Right atrium auricular region (tissue), 2 donors: ENCODE measurements around the gene DNM3. TPM values are rescaled to one million over a fixed set of nuclear protein-coding genes. Genes with fewer than 3 reads are reported as not detected.

Source experiments
- DNase-seq: peaks from one replicate; pipeline ENCODE4 v3.0.0-alpha.2; 2019; ENCODE audit warnings: low spot score
- H3K27ac ChIP-seq, 2 donors: fragments of 200-600 bp; sonication (generic); 1 replicate in 1 of 2; 2 replicates in 1 of 2; pipeline ENCODE4 v1.5.1; 2016 to 2019
- H3K27me3 ChIP-seq, 2 donors: fragments of 200-600 bp; sonication (generic); one replicate each; pipeline versions ENCODE4 v1.5.1 to v1.6.0; 2017 to 2019
- H3K36me3 ChIP-seq: fragments of 200-600 bp; sonication (generic); one replicate; pipeline ENCODE4 v1.5.1; 2016
- H3K4me1 ChIP-seq, 2 donors: fragments of 200-600 bp; sonication (generic); one replicate each; pipeline versions ENCODE4 v1.5.1 to v1.6.0; 2017 to 2019
- H3K4me3 ChIP-seq, 2 donors: fragments of 200-600 bp; sonication (generic); 1 replicate in 1 of 2; 2 replicates in 1 of 2; pipeline ENCODE4 v1.5.1; 2017 to 2019; ENCODE audit warnings: mild to moderate bottlenecking in 1 of 2, moderate library complexity in 1 of 2
- H3K9me3 ChIP-seq, 2 donors: fragments of 200-600 bp; sonication (generic); one replicate each; pipeline ENCODE4 v1.5.1; 2019
- CTCF ChIP-seq, 2 donors: fragments of 200-600 bp; sonication (generic); IDR thresholded peaks; one replicate each; pipeline ENCODE4 v1.5.1; 2019; ENCODE audit warnings: antibody characterized with exemption in 2 of 2
- total RNA-seq, 2 donors: library from RNA; depleted of rRNA; stranded (reverse); fragments of >200 nt; gene quantifications; one replicate each; pipeline ENCODE4 v1.1.0, GENCODE V29; 2016

DNM3 gene
- total RNA-seq, 2 donors from 2014 or later, result 1.0 to 1.6 TPM

- no peaks in the 10 kb centered on the region for H3K9me3 ChIP-seq
- DNase-seq, result no peak
- TF ChIP-seq CTCF (IDR thresholded peaks at IDR 0.05), result no peak
- H3K4me1 ChIP-seq, result no peaks in the 10 kb centered on the region
- no peaks in the 10 kb centered on the region for H3K27me3 ChIP-seq
- H3K4me3 ChIP-seq, result no peak overlapping the region
- no peak overlapping the region for H3K27ac ChIP-seq
- H3K36me3 ChIP-seq, result no peaks in the 10 kb centered on the region
Measured at GRCh38 chr1:172230526-172230925, 389.2 kb downstream of the DNM3 start.

- H3K4me3 ChIP-seq, result no peak overlapping the region
- H3K9me3 ChIP-seq, result no peaks in the 10 kb centered on the region
- H3K27ac ChIP-seq, result no peak overlapping the region
- no peaks in the 10 kb centered on the region for H3K36me3 ChIP-seq
- no peak for DNase-seq
- H3K27me3 ChIP-seq, result no peaks in the 10 kb centered on the region
- peaks cover 0 to 4% of the 10 kb centered on the region in 2 donors for H3K4me1 ChIP-seq
- TF ChIP-seq CTCF (IDR thresholded peaks at IDR 0.05), result no peak
Measured at GRCh38 chr1:172236958-172237357, 395.7 kb downstream of the DNM3 start.

GRCh38 chr1:172238158-172238557 is 396.9 kb downstream of the DNM3 start:
- H3K27ac ChIP-seq, result no peak overlapping the region
- H3K9me3 ChIP-seq, result no peaks in the 10 kb centered on the region
- DNase-seq, result no peak
- no peaks in the 10 kb centered on the region for H3K36me3 ChIP-seq
- peaks cover 0 to 4% of the 10 kb centered on the region in 2 donors for H3K4me1 ChIP-seq
- no peak for TF ChIP-seq CTCF (IDR thresholded peaks at IDR 0.05)
- no peaks in the 10 kb centered on the region for H3K27me3 ChIP-seq
- no peak overlapping the region for H3K4me3 ChIP-seq

GRCh38 chr1:172238965-172239364 is 397.7 kb downstream of the DNM3 start:
- Histone ChIP-seq H3K4me3 (no peak overlapping the region), H3K9me3 (no peaks in the 10 kb centered on the region), H3K36me3 (no peaks in the 10 kb centered on the region), H3K4me1 (peaks cover 0 to 4% of the 10 kb centered on the region in 2 donors), H3K27ac (no peak overlapping the region), H3K27me3 (no peaks in the 10 kb centered on the region)
- no peak for DNase-seq
- TF ChIP-seq CTCF (IDR thresholded peaks at IDR 0.05), result no peak

- no peak overlapping the region for H3K4me3 ChIP-seq
- no peak overlapping the region for H3K27ac ChIP-seq
- H3K27me3 ChIP-seq, result no peaks in the 10 kb centered on the region
- DNase-seq, result no peak
- TF ChIP-seq CTCF (IDR thresholded peaks at IDR 0.05), result no peak
- no peaks in the 10 kb centered on the region for H3K36me3 ChIP-seq
- H3K9me3 ChIP-seq, result no peaks in the 10 kb centered on the region
- H3K4me1 ChIP-seq, result peaks cover 0 to 4% of the 10 kb centered on the region in 2 donors
Measured at GRCh38 chr1:172239901-172240300, 398.6 kb downstream of the DNM3 start.

- no peaks in the 10 kb centered on the region for H3K27me3 ChIP-seq
- no peaks in the 10 kb centered on the region for H3K9me3 ChIP-seq
- H3K4me1 ChIP-seq, result peaks cover 0 to 4% of the 10 kb centered on the region in 2 donors
- no peak overlapping the region for H3K27ac ChIP-seq
- no peaks in the 10 kb centered on the region for H3K36me3 ChIP-seq
- no peak for TF ChIP-seq CTCF (IDR thresholded peaks at IDR 0.05)
- DNase-seq, result no peak
- no peak overlapping the region for H3K4me3 ChIP-seq
Measured at GRCh38 chr1:172241540-172241939, 400.2 kb downstream of the DNM3 start.
